GM12878 (cell line): ENCODE measurements around the gene BLNK. TPM values are rescaled to one million over a fixed set of nuclear protein-coding genes. Genes with fewer than 3 reads are reported as not detected.

ENCODE experiments used
- BCLAF1 ChIP-seq: fragments of 450-650 bp; IDR thresholded peaks from 2 replicates; pipeline ENCODE4 v1.6.1; 2017; ENCODE audit warnings: antibody characterized with exemption, mild to moderate bottlenecking, moderate library complexity
- CEBPB ChIP-seq, 2 experiments: fragments of 150-350 bp in 1 of 2; IDR thresholded peaks; 2 replicates each; pipeline ENCODE4 v1.6.1; 2012 to 2014; ENCODE audit warnings: low read depth in 2 of 2, low read length in 2 of 2, borderline replicate concordance in 1 of 2, inconsistent platforms in 1 of 2
- CHD4 ChIP-seq: fragments of 200-600 bp; sonication (generic); IDR thresholded peaks from 2 replicates; pipeline ENCODE4 v1.6.1; 2016; ENCODE audit warnings: mild to moderate bottlenecking
- HDGF ChIP-seq: fragments of 450-650 bp; IDR thresholded peaks from 2 replicates; pipeline ENCODE4 v1.6.1; 2016; ENCODE audit warnings: antibody characterized with exemption
- IRF3 ChIP-seq: fragments of 450-650 bp; IDR thresholded peaks from 2 replicates; pipeline ENCODE4 v1.6.1; 2014; ENCODE audit warnings: mild to moderate bottlenecking
- NRF1 ChIP-seq: conservative IDR thresholded peaks from 2 replicates; pipeline ENCODE4 v1.6.1; 2011; ENCODE audit warnings: mild to moderate bottlenecking, low read depth, low read length, improper control_type of control experiment
- PRDM15 ChIP-seq: fragments of 450-650 bp; formaldehyde crosslinking; IDR thresholded peaks from 2 replicates; pipeline ENCODE4 v1.4.0; 2020; ENCODE audit warnings: mild to moderate bottlenecking, moderate library complexity
- REST ChIP-seq: IDR thresholded peaks from 2 replicates; pipeline ENCODE4 v1.6.1; 2012; ENCODE audit warnings: mild to moderate bottlenecking, low read depth, low read length
- TARDBP ChIP-seq: IDR thresholded peaks from 2 replicates; pipeline ENCODE4 v1.6.1; 2016; ENCODE audit warnings: borderline replicate concordance
- ZBTB4 ChIP-seq: fragments of 450-650 bp; formaldehyde crosslinking; IDR thresholded peaks from 2 replicates; pipeline ENCODE4 v1.4.0; 2022; ENCODE audit warnings: mild to moderate bottlenecking, moderate library complexity
- ZZZ3 ChIP-seq: IDR thresholded peaks from 2 replicates; pipeline ENCODE4 v1.6.1; 2011; ENCODE audit warnings: low read depth; ENCODE audit not compliant: control insufficient read depth, insufficient read length
- polyA plus RNA-seq, 11 experiments: library from polyadenylated mRNA; depleted of rRNA in 4 of 11; unstranded in 6 of 11; stranded (reverse) in 5 of 11; fragments of >200 nt; fragmentation: Nextera tagmentation in 4 of 11; fragmentation: Illumina TruSeq in 1 of 11; extraction: Ambion mirVana in 4 of 11; extraction: Trizol in 1 of 11; gene quantifications; 1 replicate in 1 of 11; 2 replicates in 10 of 11; pipeline versions ENCODE4 v1.2.1 to v1.2.3, GENCODE V29; 2011 to 2016; ENCODE audit warnings: inconsistent platforms in 2 of 11, missing spikeins in 2 of 11, low read depth in 1 of 11
- total RNA-seq, 4 experiments: library from RNA; depleted of rRNA in 3 of 4; stranded (reverse); fragments of >200 nt in 3 of 4; fragmentation: Illumina TruSeq in 1 of 4; extraction: Trizol in 1 of 4; gene quantifications; 2 replicates each; pipeline versions ENCODE4 v1.2.1 to v1.2.3, GENCODE V29; 2013 to 2021

Gene BLNK
- total and polyA plus RNA-seq, 10 of the 15 experiments (the other 5 are each of a cell fraction or from before 2014, with no cell fraction given): 79.5 to 201 (median 139) TPM

GRCh38 chr10:96304230-96304629 is 32.9 kb upstream of the BLNK start, which contains the start of gene DNTT (continued):
- TF ChIP-seq BCLAF1 (no peak), REST (no peak), IRF3 (no peak), NRF1 (no peak), ZZZ3 (no peak), HDGF (no peak), CEBPB (IDR thresholded peaks at IDR 0.05; ENCODE audit: borderline replicate concordance in 1 of 2, low read depth in 2 of 2, low read length in 2 of 2) (no peak), PRDM15 (CRISPR knock-in tag) (no peak), CHD4 (no peak), TARDBP (no peak), ZBTB4 (CRISPR knock-in tag) (no peak)
